NCI-H2227 treated with DMSO at 0.1 percent for 48 hours (cell line): ENCODE results near the gene MS4A6E.

Experiments used
- DNase-seq: peaks from one replicate; lab custom pipeline; 2025; lab: John Stamatoyannopoulos, UW

The MS4A6E gene

DNA sequence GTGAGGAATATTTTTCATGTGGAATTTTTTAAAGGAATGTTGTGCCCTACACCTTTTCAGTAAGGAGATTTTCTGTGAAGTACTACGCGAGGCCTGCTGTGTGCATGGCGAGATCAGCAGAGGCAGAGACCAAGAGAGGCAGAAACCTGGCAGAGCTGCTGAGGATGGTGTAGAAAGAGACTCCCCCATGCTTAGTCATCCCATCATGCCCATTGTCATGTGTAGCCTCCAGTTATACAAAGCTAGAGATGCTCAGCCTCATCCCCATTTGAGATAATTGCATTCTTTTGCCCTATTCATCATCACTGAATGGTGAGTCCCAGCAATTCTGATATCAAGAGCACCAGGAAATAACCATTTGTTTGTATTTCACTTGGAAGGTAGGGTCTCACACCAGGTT, 48.3 kb downstream of the MS4A6E start:
- no peak for DNase-seq

GRCh38 chr11:60376601-60377000, 49.5 kb downstream of the MS4A6E start:
- DNase-seq, result no peak

DNA sequence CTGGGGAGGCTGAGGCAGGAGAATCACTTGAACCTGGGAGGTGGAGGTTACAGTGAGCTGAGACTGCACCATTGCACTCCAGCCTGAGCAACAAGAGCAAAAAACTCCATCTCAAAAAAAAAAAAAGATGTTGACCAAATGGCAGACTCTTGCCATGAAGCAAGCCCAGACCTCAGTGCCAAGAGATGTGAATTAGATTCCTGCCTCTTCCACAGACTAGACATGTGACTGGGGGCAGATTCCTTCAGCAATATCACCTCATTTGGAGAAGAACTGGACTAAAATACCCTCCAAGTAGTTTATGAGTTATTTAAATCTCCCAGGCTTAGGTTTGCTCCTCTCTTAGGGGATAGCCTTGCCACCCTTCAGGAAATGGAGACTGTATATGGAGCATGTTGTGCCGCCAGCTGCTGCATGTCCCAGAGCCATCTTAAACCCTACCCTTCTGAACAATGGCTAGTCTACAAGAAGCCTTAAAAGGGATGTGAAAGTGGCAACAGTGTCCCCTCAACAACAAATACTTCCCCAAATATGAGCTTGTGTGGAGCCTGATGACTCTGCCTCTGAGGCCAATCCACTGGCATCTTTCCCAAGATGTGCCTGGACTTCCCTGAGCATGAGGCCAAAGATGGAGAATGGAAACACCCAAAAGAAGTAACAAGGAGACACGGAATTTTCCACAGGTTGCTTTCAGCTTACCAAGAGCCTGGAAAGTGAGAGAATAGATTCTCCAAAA, 50.5 kb downstream of the MS4A6E start:
- DNase-seq, result no peak

DNA sequence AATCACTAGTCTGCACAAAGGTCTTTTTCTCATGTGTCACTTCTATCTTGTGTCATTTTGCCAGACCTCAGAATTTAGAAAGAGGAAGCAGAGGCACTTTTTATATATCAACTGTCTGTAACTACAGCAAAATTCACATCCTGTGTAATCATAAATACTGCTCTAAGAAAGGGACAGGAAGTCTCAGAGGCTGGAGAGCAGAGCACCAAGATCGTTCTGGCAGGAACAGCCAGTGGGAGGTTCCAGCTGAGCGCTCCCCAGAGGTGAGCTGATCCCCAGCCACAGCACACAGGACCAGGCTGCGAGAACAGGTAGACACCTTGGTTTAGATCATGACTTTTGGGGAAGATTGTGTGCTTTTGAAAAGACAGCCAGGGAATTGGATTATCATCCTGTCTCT, 51.3 kb downstream of the MS4A6E start, which contains the start of gene MS4A7:
TSS of gene MS4A7 (plus strand) at position 179 of the 400 bp plus-strand sequence. CDS start 4,610 bp downstream, outside the sequence.
- no peak for DNase-seq

DNA sequence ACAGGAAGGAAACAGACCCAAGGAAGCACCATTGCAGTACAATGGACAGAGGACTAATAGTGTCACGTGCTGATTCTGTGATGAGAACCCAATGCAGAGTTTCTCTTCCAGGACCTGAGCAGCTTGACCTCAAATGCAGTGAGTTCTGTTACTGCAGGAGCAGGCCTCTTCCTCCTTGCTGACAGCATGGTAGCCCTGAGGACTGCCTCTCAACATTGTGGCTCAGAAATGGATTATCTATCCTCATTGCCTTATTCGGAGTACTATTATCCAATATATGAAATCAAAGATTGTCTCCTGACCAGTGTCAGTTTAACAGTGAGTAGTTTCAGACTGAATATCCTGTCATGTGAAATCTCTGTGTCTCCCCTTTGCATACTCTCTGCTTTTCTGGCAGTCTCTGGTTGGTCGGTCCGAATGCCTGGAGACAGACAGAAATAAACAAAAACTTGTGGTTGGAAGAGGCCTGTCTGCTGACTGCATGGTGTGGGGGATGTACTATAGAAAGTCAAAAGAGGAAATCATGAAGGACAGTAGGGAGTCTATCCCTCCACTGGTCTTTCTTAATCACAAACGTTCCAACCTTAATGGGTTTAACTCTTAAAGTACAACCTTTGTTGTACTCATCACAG, 62.3 kb downstream of the MS4A6E start:
- DNase-seq, result no peak

DNA sequence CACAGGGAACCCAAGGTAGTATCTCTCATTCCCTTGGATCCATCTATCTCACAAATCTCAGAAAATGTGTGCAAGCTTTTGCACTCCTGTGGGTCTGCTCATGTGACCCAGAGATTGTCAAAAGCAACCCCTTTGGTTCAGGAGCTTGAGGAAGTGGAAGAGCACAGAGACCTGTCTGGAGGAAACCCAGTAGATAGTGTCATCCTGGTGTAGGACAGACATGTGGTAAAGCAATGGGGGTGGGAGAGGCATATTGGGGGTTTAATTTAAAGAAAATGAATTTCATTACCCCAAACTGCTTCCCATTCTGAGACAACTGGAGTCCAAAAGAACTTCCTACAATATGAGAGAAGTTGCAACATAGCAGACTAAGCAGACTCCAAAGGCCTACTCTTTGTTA, 63.4 kb downstream of the MS4A6E start:
- no peak for DNase-seq
